HEK293T (cell line): ENCODE measurements around the gene AMIGO1.

Source experiments
- FOXA1 ChIP-seq: fragments of 450-650 bp; IDR thresholded peaks from 2 replicates; pipeline ENCODE4 v1.6.1; 2016; ENCODE audit warnings: mild to moderate bottlenecking
- FOXM1 ChIP-seq: fragments of 450-650 bp; IDR thresholded peaks from 2 replicates; pipeline ENCODE4 v1.6.1; 2017; ENCODE audit warnings: mild to moderate bottlenecking, borderline replicate concordance
- TF ChIP-seq, protein P1 (sequence below): fragments of 450-650 bp; IDR thresholded peaks from 2 replicates; pipeline ENCODE4 v1.6.1; 2016

GRCh38 chr1:109466452-109467300, 42.9 kb downstream of the AMIGO1 start, which contains the start of gene SYPL2:
- TF ChIP-seq FOXM1 (no peak), FOXA1 (no peak)
- TF ChIP-seq, protein P1, sequence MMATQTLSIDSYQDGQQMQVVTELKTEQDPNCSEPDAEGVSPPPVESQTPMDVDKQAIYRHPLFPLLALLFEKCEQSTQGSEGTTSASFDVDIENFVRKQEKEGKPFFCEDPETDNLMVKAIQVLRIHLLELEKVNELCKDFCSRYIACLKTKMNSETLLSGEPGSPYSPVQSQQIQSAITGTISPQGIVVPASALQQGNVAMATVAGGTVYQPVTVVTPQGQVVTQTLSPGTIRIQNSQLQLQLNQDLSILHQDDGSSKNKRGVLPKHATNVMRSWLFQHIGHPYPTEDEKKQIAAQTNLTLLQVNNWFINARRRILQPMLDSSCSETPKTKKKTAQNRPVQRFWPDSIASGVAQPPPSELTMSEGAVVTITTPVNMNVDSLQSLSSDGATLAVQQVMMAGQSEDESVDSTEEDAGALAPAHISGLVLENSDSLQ, result no peak
